ENCODE measurements around the gene OGFOD2. TPM values are rescaled to one million over a fixed set of nuclear protein-coding genes. Genes with fewer than 3 reads are reported as not detected.

Gene OGFOD2
- total RNA-seq, 4 donors from 2014 or later = 29.9 to 37.1 (median 31.4) TPM

GRCh38 chr12:122988036-122988435 lies 13.0 kb downstream of the OGFOD2 start:
- no peak overlapping the region for H3K4me3 ChIP-seq
- H3K36me3 ChIP-seq = peaks cover 0 to 36% (median 0%) of the 10 kb centered on the region in 3 donors
- TF ChIP-seq CTCF (IDR thresholded peaks at IDR 0.05) (no peak), POLR2A (IDR thresholded peaks at IDR 0.05) (no peak)
- H3K27me3 ChIP-seq = no peaks in the 10 kb centered on the region
- H3K27ac ChIP-seq = no peak overlapping the region
- no peak for DNase-seq
- no peaks in the 10 kb centered on the region for H3K9me3 ChIP-seq
- peaks cover 0 to 24% (median 12%) of the 10 kb centered on the region in 4 donors for H3K4me1 ChIP-seq

- H3K27ac ChIP-seq = no peak overlapping the region
- no peak for DNase-seq
- TF ChIP-seq POLR2A (IDR thresholded peaks at IDR 0.05) = no peak
- no peak for TF ChIP-seq CTCF (IDR thresholded peaks at IDR 0.05)
- H3K36me3 ChIP-seq = peaks cover 0 to 31% (median 0%) of the 10 kb centered on the region in 3 donors
- no peak overlapping the region for H3K4me3 ChIP-seq
- H3K4me1 ChIP-seq = peaks cover 0 to 17% (median 9%) of the 10 kb centered on the region in 4 donors
- no peaks in the 10 kb centered on the region for H3K9me3 ChIP-seq
- no peaks in the 10 kb centered on the region for H3K27me3 ChIP-seq
These were observed 13.7 kb downstream of the OGFOD2 start for GRCh38 chr12:122988612-122989212.

- Histone ChIP-seq H3K36me3 (peaks cover 0 to 27% (median 0%) of the 10 kb centered on the region in 3 donors), H3K9me3 (no peaks in the 10 kb centered on the region), H3K4me3 (no peak overlapping the region), H3K27me3 (no peaks in the 10 kb centered on the region), H3K4me1 (peaks cover 0 to 15% (median 4%) of the 10 kb centered on the region in 4 donors), H3K27ac (no peak overlapping the region)
- DNase-seq = no peak
- TF ChIP-seq POLR2A (IDR thresholded peaks at IDR 0.05) (no peak), CTCF (IDR thresholded peaks at IDR 0.05) (no peak)
These were observed 14.3 kb downstream of the OGFOD2 start for GRCh38 chr12:122989225-122989839.

- Histone ChIP-seq H3K27ac (no peak overlapping the region), H3K4me1 (peaks cover 0 to 12% (median 1%) of the 10 kb centered on the region in 4 donors), H3K36me3 (peaks cover 0 to 27% (median 0%) of the 10 kb centered on the region in 3 donors), H3K9me3 (no peaks in the 10 kb centered on the region), H3K4me3 (no peak overlapping the region), H3K27me3 (no peaks in the 10 kb centered on the region)
- no peak for TF ChIP-seq CTCF (IDR thresholded peaks at IDR 0.05)
- no peak for TF ChIP-seq POLR2A (IDR thresholded peaks at IDR 0.05)
- DNase-seq = no peak
These were observed 14.9 kb downstream of the OGFOD2 start for GRCh38 chr12:122989874-122990419.

GRCh38 chr12:122990561-122990960 lies 15.5 kb downstream of the OGFOD2 start:
- H3K27ac ChIP-seq = no peak overlapping the region
- DNase-seq = no peak
- H3K27me3 ChIP-seq = no peaks in the 10 kb centered on the region
- TF ChIP-seq CTCF (IDR thresholded peaks at IDR 0.05) = no peak
- no peak for TF ChIP-seq POLR2A (IDR thresholded peaks at IDR 0.05)
- H3K4me3 ChIP-seq = no peak overlapping the region
- H3K36me3 ChIP-seq = peaks cover 0 to 27% (median 0%) of the 10 kb centered on the region in 3 donors
- peaks cover 0 to 7% (median 0%) of the 10 kb centered on the region in 4 donors for H3K4me1 ChIP-seq
- no peaks in the 10 kb centered on the region for H3K9me3 ChIP-seq
